GM18870 (cell line): ENCODE measurements around the gene RIN3.
"Not testable (repeated sequence)": the region's sequence is repeated elsewhere in the genome, so short reads cannot be mapped to it uniquely, and the experiment has no call there.

Experiments
- ATAC-seq: cut with Tn5 transposase; IDR thresholded peaks from one replicate; pipeline ENCODE4 v1.9.1; 2021; ENCODE audit warnings: moderate library complexity; ENCODE audit not compliant: unreplicated experiment

The RIN3 gene

GRCh38 chr14:92706386-92706785, 192.8 kb downstream of the RIN3 start:
- ATAC-seq: no peak

DNA sequence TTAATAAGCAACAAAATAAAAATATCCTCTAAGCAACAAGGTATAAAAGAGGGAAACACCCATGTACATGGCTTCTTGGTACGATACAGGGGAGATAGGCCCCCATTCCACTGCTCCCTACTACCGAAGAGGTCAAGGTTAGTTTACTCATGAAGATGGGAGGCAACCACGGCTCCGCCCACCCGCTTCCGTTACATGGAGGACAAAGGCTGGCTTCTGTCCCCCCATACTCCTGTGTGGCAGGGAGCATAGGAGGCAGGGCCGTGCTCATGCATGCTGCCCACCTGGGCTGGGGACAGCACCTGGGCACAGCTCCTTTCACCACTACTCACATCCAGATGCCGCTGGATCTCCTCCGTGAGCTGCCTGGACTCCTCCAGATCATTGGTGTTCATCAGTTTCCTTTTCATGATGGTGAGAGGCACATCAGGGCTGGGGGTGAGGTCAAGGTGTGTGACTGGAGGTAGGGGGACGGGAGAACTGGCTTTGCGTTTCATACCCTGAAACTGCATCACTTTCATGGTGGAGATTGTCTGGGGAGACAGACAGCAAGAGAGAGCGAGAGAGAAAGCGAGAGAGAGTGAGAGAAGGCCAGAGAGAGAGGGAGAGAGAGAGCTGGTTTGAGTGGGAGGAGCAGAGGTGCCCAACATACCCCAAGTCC, 195.9 kb downstream of the RIN3 start:
- no peak for ATAC-seq

GRCh38 chr14:92710001-92710341, 196.4 kb downstream of the RIN3 start:
- no peak for ATAC-seq

GRCh38 chr14:92711976-92712653, 198.5 kb downstream of the RIN3 start:
- no peak for ATAC-seq

GRCh38 chr14:92712654-92713051, 199.1 kb downstream of the RIN3 start:
- ATAC-seq: no peak

DNA sequence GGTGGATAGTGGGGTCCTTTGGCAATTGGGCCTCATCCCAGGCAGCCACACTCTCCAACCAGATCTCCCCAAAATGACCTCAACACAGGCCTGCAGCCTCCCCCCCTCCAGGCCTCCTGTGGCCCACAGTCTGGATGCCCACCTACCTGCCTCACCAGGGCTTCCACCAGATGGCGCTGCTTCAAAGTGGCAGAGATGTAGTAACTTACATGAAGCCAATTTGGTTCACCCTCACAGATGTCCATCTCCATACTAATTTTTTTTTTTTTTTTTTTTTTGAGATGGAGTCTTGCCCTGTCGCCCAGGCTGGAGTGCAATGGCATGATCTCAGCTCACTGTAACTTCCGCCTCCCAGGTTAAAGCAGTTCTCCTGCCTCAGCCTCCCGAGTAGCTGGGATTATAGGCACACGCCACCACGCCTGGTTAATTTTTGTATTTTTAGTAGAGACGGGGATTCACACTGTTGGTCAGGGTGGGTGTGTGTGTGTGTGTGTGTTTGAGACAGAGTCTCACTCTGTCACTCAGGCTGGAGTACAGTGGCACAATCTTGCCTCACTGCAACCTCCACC, 201.2 kb downstream of the RIN3 start:
- ATAC-seq: not testable (repeated sequence)

DNA sequence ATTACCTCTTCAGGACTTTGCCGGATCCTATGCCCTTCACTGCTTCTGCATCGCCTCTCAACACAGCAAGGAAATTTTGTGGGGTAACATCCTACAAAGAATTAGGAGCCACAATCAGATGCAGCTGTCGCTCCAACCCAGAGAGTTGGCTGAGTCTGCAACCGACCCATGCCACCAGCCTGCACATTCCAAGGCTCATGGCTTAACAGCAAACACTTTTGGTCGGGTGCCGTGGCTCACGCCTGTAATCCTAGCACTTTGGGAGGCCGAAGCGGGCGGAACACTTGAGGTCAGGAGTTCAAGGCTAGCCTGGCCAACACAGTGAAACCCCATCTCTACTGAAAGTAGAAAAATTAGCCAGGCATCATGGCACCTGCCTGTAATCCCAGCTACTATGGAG, 202.6 kb downstream of the RIN3 start:
- ATAC-seq: no peak

DNA sequence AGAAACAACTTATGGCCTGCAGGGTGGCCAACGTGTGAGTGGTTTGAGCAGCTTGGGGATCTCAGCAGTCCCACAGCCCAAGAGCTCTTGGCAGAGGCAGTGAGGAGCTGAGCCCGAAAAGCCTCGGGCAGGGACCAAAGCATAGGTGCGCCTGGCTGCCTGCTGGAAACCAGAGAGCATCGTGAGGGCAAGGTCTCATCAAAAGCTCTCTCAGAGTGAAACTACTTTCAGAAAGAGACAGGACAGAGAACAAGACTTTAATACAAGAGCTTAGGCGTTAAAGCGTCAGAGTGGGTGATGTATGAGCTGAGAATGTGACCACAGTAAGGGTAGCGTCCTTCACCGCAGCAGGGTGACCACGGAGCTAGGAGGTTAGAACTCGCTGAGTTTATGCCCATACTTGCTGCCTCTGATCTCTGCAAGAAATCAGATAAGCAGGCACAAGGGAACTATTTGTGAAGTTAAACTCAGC, 204.0 kb downstream of the RIN3 start:
- no peak for ATAC-seq

- no peak for ATAC-seq
Measured at GRCh38 chr14:92718664-92719063, 205.1 kb downstream of the RIN3 start.

GRCh38 chr14:92719421-92719820, 205.8 kb downstream of the RIN3 start:
- no peak for ATAC-seq

DNA sequence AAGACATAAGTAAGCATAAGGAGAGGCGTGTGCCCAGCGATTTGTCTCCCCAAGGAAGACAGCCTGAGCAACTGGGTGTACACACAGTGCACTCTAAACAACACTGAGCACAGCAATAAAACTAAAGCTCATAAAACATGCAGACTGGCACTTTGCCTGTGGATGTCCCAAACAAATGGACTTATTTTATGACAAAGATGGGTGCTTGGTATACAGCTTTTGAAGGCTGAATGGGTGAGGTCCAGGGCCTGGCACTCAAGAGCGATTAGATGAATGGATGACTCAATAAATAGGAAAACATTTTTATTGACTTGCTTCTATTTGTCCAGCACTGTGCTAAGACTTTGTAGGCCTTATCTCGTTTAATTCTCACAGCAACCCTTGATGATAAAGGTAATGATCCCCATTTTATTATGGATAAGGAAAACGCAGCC, 206.3 kb downstream of the RIN3 start:
- no peak for ATAC-seq

DNA sequence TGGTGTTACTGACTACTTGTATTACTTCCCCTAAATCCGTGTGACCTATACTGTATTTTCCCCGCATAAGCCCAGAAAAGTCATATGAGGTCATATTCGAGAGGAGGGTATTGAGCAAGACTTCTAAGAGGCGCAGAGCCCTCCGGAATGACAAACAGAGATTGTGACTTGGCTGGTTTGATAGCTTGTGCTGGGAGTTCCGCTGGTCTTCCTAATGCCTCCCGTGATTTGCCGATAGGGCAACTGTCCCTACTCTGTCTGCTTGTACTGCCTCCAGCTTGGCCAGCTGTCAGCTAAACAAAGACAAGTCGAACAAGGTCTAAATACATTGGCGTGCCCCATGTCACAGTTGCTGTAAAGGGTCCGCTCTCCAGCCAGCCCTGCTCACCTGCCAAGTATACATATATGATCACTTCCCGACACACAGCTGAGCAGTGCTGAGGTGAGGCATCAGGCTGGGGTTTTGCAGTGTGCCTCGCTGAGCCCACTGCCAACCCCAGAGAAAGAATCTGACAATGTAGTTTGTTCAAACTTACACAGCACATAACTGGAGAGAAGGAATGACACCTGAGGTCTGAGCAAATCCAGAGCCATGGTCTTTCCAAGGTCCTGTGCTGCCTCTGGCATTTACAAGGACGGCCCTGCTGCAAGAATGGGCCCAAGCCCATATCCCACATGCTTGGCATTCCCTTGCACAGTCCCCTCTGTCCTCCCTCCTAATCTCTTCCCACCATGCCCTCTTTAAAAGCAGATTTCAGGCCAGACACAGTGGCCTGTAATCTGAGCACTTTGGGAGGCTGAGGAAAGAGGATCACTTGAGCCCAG, 211.1 kb downstream of the RIN3 start:
- ATAC-seq: no peak

DNA sequence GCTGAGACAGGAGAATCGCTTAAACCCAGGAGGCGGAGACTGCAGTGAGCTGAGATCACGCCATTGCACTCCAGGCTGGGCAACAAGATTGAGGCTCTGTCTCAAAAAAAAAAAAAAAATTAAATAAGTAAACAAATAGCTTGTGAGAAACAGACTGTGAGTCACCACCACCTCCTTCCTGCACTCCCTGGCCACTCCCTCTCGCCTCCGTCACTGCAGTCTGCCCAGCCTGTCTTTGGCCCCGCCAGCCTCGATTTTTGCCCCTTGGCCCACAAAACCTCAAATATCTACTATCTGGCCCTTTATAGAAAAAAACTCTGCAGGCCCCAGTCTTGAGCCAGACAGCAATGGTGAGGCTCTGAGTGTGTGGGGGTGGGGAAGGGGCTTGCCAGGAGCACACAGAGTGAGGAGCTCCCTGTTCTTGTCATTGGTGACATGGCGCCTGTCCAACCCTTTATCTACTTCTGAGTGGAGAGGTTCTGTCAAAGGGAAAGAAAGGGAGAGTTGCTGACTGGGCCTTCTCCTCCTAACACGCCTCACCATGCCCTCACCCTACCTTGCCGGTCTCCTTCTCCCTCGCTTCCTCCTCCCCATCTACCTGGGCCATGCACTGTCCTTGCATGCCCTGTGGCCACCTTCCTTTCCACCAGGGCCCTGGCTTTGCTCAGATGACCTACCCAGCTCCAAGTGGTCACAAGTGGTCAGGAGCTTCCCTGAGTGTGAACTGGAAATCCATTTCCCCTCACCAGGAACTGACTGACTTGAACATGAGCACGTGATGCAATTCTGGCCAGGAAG, 212.8 kb downstream of the RIN3 start:
- ATAC-seq: no peak

DNA sequence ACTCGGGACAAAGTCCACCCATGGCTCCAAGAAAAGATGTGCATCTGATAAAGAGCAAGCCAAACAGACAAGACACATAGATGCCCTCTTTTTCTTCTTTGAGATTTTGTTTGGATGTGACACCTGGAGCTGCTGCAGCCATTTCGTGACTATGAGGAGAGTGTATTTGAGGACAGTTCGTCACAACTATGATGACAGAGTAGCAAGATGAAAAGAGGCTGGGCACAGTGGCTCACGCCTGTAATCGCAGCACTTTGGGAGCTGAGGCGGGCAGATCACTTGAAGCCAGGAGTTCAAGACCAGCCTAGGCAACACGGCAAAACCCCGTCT, 213.3 kb downstream of the RIN3 start:
- ATAC-seq: no peak

GRCh38 chr14:92728759-92729364, 215.3 kb downstream of the RIN3 start:
- ATAC-seq: peak; percentile 45

GRCh38 chr14:92729634-92730358, 216.2 kb downstream of the RIN3 start:
- peak; percentile 81 for ATAC-seq

DNA sequence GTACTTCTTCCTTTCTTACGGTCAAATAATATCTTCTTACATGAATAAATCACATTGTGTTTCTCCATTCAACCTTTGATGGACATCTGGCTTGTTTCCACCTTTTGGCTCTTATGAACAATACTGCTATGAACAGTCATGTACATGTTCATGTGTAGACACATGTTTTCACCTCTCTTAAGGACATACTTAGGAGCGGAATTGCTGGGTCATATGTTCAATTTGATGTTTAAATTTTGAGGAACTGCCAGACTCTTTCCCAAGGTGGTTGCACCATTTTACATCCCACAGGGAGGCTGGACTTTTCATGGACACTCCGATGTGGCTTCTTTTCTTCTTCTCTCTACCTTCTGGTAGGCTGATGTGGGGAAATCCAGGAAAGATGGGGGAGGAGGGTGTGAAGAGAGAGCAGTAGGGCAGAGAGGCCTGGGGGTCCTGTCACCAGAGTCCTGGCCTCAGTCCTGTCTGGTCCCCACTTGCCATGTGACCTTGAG, 218.1 kb downstream of the RIN3 start:
- no peak for ATAC-seq

- ATAC-seq: no peak
Measured at GRCh38 chr14:92733007-92733406, 219.4 kb downstream of the RIN3 start.

DNA sequence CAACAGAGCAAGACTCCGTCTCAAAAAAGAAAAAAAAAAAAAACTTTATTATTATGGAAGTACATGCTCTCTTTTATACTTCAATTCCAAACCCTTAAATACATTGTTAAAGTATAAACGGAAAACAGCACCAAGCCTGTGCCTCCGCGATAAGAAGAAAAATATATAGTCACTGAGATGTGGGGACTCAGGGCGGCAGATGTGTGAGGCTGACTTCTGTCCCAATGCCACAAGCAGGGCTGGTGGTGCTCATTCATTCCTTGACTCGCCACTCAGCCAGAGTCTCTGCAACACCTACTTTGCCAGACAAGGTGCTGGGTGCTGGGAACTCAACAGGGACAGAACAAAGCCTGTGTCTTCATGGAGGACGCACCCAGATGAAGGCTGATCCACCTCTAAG, 221.0 kb downstream of the RIN3 start:
- no peak for ATAC-seq

DNA sequence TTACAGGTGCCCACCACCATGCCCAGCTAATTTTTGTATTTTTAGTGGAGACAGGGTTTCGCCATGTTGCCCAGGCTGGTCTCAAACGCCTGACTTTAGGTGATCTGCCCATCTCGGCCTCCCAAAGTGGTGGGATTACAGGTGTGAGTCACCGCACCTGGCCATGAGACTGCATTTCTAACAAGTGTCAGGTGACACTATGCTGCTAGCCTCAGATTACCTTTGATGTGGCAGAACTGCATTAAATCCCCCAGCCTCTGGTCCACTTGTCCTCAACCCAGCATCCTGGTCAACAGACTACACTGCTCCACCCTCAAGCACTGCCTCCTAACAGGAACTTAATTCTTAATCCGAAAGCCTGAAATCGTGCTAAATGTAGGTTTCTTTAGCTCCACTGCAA, 221.8 kb downstream of the RIN3 start:
- ATAC-seq: no peak
